Heart right ventricle (tissue), 16 donors: Measurements from ENCODE around the gene EBP. TPM values are rescaled to one million over a fixed set of nuclear protein-coding genes. Genes with fewer than 3 reads are reported as not detected.

Experiments used
- ATAC-seq, 8 donors: fragments of 200-7000 bp; cut with Tn5 transposase; one replicate each; pipeline ENCODE4 v1.9.1; 2020; ENCODE audit warnings: mild to moderate bottlenecking in 8 of 8, moderate library complexity in 8 of 8, moderate number of reproducible peaks in 1 of 8
- DNase-seq, 2 donors: peaks; one replicate each; pipeline ENCODE4 v3.0.0-alpha.2; 2020
- H3K27ac ChIP-seq, 10 donors: fragments of 200-600 bp; sonication (generic) in 2 of 10; one replicate each; pipeline versions ENCODE4 v1.5.0 to v1.8.0; 2020 to 2022; ENCODE audit warnings: mild to moderate bottlenecking in 3 of 10
- H3K27me3 ChIP-seq, 7 donors: fragments of 200-600 bp; one replicate each; pipeline ENCODE4 v1.8.0; 2021 to 2022; ENCODE audit warnings: mild to moderate bottlenecking in 2 of 7
- H3K36me3 ChIP-seq, 9 donors: fragments of 200-600 bp; sonication (generic) in 1 of 9; one replicate each; pipeline versions ENCODE4 v1.5.0 to v1.8.0; 2020 to 2022; ENCODE audit warnings: mild to moderate bottlenecking in 2 of 9
- H3K4me1 ChIP-seq, 9 donors: fragments of 200-600 bp; sonication (generic) in 1 of 9; one replicate each; pipeline versions ENCODE4 v1.5.0 to v1.8.0; 2020 to 2022; ENCODE audit warnings: mild to moderate bottlenecking in 4 of 9
- H3K4me3 ChIP-seq, 10 donors: fragments of 200-600 bp; sonication (generic) in 2 of 10; one replicate each; pipeline versions ENCODE4 v1.5.0 to v1.8.0; 2020 to 2022; ENCODE audit warnings: mild to moderate bottlenecking in 7 of 10, moderate library complexity in 2 of 10
- H3K9me3 ChIP-seq, 11 donors: fragments of 200-600 bp in 10 of 11; sonication (generic) in 2 of 11; one replicate each; pipeline versions ENCODE4 v1.5.0 to v1.8.0; 2013 to 2022; ENCODE audit warnings: mild to moderate bottlenecking in 2 of 11, control low read depth in 1 of 11, moderate library complexity in 1 of 11
- CTCF ChIP-seq, 9 donors: fragments of 200-600 bp; sonication (generic) in 2 of 9; IDR thresholded peaks; one replicate each; pipeline versions ENCODE4 v1.5.0 to v1.8.0; 2021 to 2022; ENCODE audit warnings: antibody characterized with exemption in 9 of 9, mild to moderate bottlenecking in 5 of 9, moderate library complexity in 1 of 9
- WGBS, 2 donors: extraction: QIAGEN DNeasy Blood & Tissue Kit; methylation state at CpG; one replicate each; pipeline ENCODE4 v1.1.7; 2013; ENCODE audit warnings: inconsistent platforms in 1 of 2; 5-methylcytosine and 5-hydroxymethylcytosine counted together
- intact Hi-C, 10 donors: fragments of 100-400 bp; cut with DNase I; formaldehyde crosslinking; loops; one replicate each; pipeline versions ENCODE4 v1.11.1 to v1.14.2; 2022
- long read RNA-seq, 3 donors: library from polyadenylated mRNA; unstranded; transcript quantifications; one replicate each; pipeline ENCODE4 v2.0.0, GENCODE V29; 2020 to 2021
- polyA plus RNA-seq, 2 donors: library from polyadenylated mRNA; stranded (reverse); fragments of 200-250 nt; gene quantifications; one replicate each; pipeline ENCODE4 v1.2.3, GENCODE V29; 2013
- total RNA-seq, 10 donors: library from RNA; stranded (reverse); fragmentation: NEBNext Ultra II Directional in 3 of 10; extraction: Animal tissue kit (Norgen Biotek cat#: 25700) in 3 of 10; gene quantifications; one replicate each; pipeline versions ENCODE4 v1.2.1 to v1.2.4, GENCODE V29; 2021 to 2023
- donor health status: Arrhythmogenic right ventricular cardiomyopathy.
- donor health status: ischemic (EF 13 %, LVEDD 7.1; RV severe dilation, severe dysfunction).
- donor health status: healthy with polysubstance abuse.
- donor health status: DM: no; HTN: yes; CAD: no.
- donor health status: DM: no; HTN: no; CAD: no.
- donor health status: ischemic (EF 25% LVEDD 6.9; RV normal size, moderate dysfunction).
- donor health status: ischemic (EF 25% LVEDD 5.7; RV mildly dilated, moderate dysfunction).
- donor health status: healthy.
- donor health status: DM: yes; HTN: yes; CAD: no.
- donor health status: Ischemic cardiomyopathy.
- donor health status: ischemic (EF 35%, LVEDD 5.7; RV mildly dilated, moderate dysfunction).
- donor health status: nonischemic (EF 11% LVEDD 7.7; RV severe dilation, severe dysfunction).
- donor health status: DM: yes; HTN: yes; CAD: no.
- donor health status: PGD.
- donor health status: ischemic (EF 29% LVEDD 5.4; RV normal size, mild dysfunction).
- donor health status: nonischemic (EF 23%, LVEDD 6.1; RV moderate dilation, normal function).

The EBP gene
- total RNA-seq, result 10 to 100 TPM; 35.1 to 76.0 (median 54.2) TPM
- 100 to 1,000 TPM in 1 of 2 donors, 10 to 100 TPM in 1; 96.9 to 128 TPM for polyA plus RNA-seq
- long read RNA-seq, donor 1, transcript EBP-205 (5 exons, 1,775 nt), result major isoform, 9 of 16 reads
- long read RNA-seq, donor 1, partial matches to known transcripts, result 0 of 16 reads
- long read RNA-seq, donor 1, other reads (novel, unspliced or antisense), result 4 of 16 reads
- long read RNA-seq, donor 2, transcript EBP-205 (5 exons, 1,775 nt), result major isoform, 19 of 31 reads
- long read RNA-seq, donor 2, transcript EBP-206 (5 exons, 796 nt), result minor isoform, 5 of 31 reads
- long read RNA-seq, donor 2, partial matches to known transcripts, result 1 of 31 reads
- long read RNA-seq, donor 2, other reads (novel, unspliced or antisense), result 4 of 31 reads
- long read RNA-seq, donor 3, transcript EBP-206 (5 exons, 796 nt), result minor isoform, 6 of 46 reads
- long read RNA-seq, donor 3, transcript EBP-205 (5 exons, 1,775 nt), result major isoform, 34 of 46 reads
- long read RNA-seq, donor 3, partial matches to known transcripts, result 5 of 46 reads
- long read RNA-seq, donor 3, other reads (novel, unspliced or antisense), result 1 of 46 reads

DNA sequence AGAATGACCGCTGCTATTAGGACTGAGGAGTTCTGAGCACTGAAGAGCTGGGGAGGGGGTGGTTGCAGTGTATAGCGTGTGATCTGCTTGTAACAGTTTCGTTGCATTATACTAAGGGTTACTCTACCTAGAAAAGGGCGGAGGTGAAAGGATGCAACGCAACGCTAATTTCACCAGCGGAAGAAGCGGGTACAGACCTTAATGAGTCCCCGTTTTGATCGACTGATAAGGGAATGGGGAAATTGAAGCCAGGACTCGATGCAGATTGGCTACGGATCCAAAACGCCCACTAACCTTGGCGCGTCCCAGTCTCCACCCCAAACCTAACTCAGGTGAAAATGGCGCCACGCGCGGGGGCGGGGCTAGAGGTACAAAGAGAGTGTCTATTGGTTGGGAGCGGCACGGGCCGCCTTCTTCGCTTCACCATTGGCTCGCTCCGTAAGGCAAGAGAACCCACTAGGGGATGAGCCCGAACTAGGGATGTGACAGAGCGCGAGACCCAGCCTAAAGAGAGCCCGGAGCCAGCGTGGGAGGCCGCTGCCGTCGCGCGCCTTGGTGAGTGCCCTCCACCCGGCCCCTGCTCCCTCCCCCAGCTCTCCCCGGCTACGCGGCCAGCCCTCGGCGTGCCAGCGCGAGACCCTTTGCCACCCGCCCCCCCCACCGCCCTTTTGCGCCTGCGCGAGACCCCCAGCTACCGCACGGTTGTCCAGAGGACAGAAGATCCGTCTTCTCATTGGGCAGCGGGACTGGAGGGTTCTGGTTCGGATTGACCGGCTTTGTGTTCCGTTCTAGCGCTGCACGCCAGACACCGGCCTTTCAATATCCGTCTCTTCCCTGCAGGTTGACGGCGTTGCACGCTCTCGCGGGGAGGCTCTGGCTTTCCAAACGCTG is at the start of gene EBP:
Gene EBP (plus strand): TSS at position 456 of the 891 bp plus-strand sequence. CDS start 1,964 bp downstream, outside the sequence.
- DNase-seq, result peak; percentile 85 to 87
- Histone ChIP-seq H3K27ac (peak within 1 kb of the TSS in 9 of 10 donors; percentile 52 to 76 (median 71)), H3K9me3 (no peaks in the 10 kb centered on the region), H3K27me3 (no peaks in the 10 kb centered on the region), H3K4me3 (peak within 1 kb of the TSS; percentile 32 to 72 (median 62)), H3K36me3 (peaks cover 0 to 17% (median 0%) of the 10 kb centered on the region in 9 donors), H3K4me1 (peaks cover 0 to 9% (median 3%) of the 10 kb centered on the region in 9 donors)
- WGBS, 2 donors, result 1 to 2% methylated on average over 38 to 63 of the region's 66 CpGs
- no peak for TF ChIP-seq CTCF (IDR thresholded peaks at IDR 0.05)
- intact Hi-C loops, result no loop called here
- peak; percentile 95 to 99 (median 98) for ATAC-seq

- H3K27me3 ChIP-seq, result peaks cover 0 to 18% (median 0%) of the 10 kb centered on the region in 7 donors
- no peak for ATAC-seq
- H3K27ac ChIP-seq, result no peak overlapping the region
- DNase-seq, result no peak
- H3K9me3 ChIP-seq, result no peaks in the 10 kb centered on the region
- TF ChIP-seq CTCF (IDR thresholded peaks at IDR 0.05), result no peak
- H3K36me3 ChIP-seq, result no peaks in the 10 kb centered on the region
- WGBS, 2 donors, result 66 to 84% methylated on average over 9 of the region's 9 CpGs
- peaks cover 0 to 23% (median 0%) of the 10 kb centered on the region in 9 donors for H3K4me1 ChIP-seq
- intact Hi-C loops, result no loop called here
- H3K4me3 ChIP-seq, result no peak overlapping the region
These were observed 49.4 kb upstream of the EBP start for GRCh38 chrX:48472225-48472624.

GRCh38 chrX:48472851-48473703 is 48.5 kb upstream of the EBP start:
- no peak overlapping the region for H3K4me3 ChIP-seq
- 45 to 52% methylated on average over 12 of the region's 12 CpGs for WGBS, 2 donors
- no peak overlapping the region for H3K27ac ChIP-seq
- TF ChIP-seq CTCF (IDR thresholded peaks at IDR 0.05), result no peak
- no peaks in the 10 kb centered on the region for H3K9me3 ChIP-seq
- DNase-seq (no peak), ATAC-seq (no peak)
- H3K27me3 ChIP-seq, result peaks cover 0 to 18% (median 0%) of the 10 kb centered on the region in 7 donors
- no peaks in the 10 kb centered on the region for H3K36me3 ChIP-seq
- H3K4me1 ChIP-seq, result peaks cover 0 to 18% (median 0%) of the 10 kb centered on the region in 9 donors
- intact Hi-C loops, result no loop called here
